Stimulated activated memory B cell treated with anti-CD40 and anti-IgM and Interleukin-4, amounts not matched to agents 10 μg/mL and 1 μg/mL and 100 μg/mL, for 72 hours (primary cell): ENCODE results near the gene JHY.

Experiments
- ATAC-seq: fragments of 150-1000 bp; cut with Tn5 transposase; 2 replicates; pipeline ENCODE4 v1.10.0; 2021
- H3K27ac Mint-ChIP-seq: one replicate; pipeline ENCODE4 v1.8.0; 2022; ENCODE audit warnings: mild to moderate bottlenecking, mixed read lengths
- H3K27me3 Mint-ChIP-seq: one replicate; pipeline ENCODE4 v1.8.0; 2022; ENCODE audit warnings: mixed read lengths
- H3K36me3 Mint-ChIP-seq: one replicate; pipeline ENCODE4 v1.8.0; 2022; ENCODE audit warnings: mixed read lengths
- H3K4me1 Mint-ChIP-seq: one replicate; pipeline ENCODE4 v1.8.0; 2022; ENCODE audit warnings: mixed read lengths
- H3K4me3 Mint-ChIP-seq: one replicate; pipeline ENCODE4 v1.8.0; 2022; ENCODE audit warnings: mild to moderate bottlenecking, moderate library complexity, mixed read lengths
- H3K9me3 Mint-ChIP-seq: one replicate; pipeline ENCODE4 v1.8.0; 2022; ENCODE audit warnings: mixed read lengths

JHY gene

DNA sequence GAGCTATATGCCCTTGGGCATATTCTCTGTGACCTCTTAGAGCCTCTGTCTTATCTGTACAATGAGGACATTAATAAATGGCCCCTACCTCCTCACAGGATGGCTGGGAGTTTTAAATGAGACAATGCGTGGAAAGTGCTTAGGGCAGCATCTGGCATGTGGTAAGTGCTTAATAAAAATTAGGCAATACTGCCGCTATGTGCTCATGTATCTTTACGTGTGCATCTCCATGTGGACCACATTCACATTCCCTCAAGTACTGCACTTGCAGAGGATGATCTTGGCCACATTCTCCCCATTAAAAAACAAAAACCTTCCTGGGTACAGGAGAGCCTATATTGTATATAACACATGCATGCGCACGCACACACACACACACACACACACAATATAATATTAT lies 118.2 kb downstream of the JHY start:
- Mint-ChIP-seq H3K4me1 (no peaks in the 10 kb centered on the region), H3K4me3 (no peak overlapping the region), H3K9me3 (no peaks in the 10 kb centered on the region), H3K36me3 (no peaks in the 10 kb centered on the region), H3K27ac (no peak overlapping the region), H3K27me3 (peaks cover 29% of the 10 kb centered on the region)
- ATAC-seq, result no peak

DNA sequence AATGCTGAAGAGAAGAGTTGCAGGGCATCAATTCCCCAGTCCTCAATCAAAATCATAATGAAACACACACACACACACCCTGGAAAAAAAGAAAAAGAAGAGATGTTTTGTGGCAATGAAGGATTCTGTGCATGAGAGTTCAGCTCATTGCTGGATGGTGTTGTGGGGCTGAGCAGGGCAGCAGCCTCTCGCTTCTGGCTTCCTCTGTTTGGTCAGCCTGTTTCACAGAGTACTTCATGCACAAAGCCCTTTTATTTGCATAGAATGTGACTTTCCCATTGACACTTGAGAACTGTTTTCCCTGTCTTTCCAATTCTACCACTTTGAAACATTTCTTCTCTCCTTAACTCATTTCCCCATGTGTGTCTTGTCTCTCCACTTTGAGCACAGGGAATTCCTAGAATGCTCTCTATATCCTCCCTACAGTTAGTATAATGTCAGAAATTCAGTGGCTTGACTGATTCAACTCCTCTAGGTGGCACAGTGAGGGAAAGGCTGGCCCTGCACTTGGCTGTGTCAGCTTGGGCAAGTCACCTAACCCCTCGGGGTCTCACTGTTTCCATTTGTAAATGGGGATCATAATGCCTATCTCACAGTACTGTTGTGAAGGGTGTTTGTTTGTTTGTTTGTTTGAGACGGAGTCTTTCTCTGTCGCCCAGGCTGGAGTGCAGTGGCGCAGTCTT lies 124.4 kb downstream of the JHY start:
- no peaks in the 10 kb centered on the region for H3K9me3 Mint-ChIP-seq

More for the DNA sequence above, 124.4 kb downstream of the JHY start:
- no peak overlapping the region for H3K4me3 Mint-ChIP-seq
- H3K27ac Mint-ChIP-seq, result no peak overlapping the region
- H3K4me1 Mint-ChIP-seq, result no peaks in the 10 kb centered on the region
- no peaks in the 10 kb centered on the region for H3K27me3 Mint-ChIP-seq
- H3K36me3 Mint-ChIP-seq, result no peaks in the 10 kb centered on the region
- no peak for ATAC-seq
